Measurements from ENCODE around the gene BRI3BP.

The BRI3BP gene

DNA sequence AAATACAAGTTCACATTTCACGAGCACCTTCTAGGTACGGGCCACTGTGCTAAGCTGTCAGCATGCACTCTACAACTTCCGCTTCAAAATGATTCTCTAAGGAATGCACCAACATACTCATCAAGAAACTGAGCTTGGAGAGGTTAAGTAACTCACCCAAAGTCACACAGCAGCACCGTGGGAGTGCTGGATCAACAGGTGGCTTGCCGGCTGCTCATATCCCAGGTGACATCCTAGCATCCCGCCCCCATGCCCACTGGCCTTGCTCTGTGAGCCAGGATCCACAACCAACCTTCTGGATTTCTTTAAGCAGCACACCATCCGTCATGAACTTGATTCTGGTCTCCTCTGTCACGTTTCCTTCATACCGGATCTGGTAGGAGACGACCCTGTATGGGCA, 21.2 kb upstream of the BRI3BP start:
- no peak for DNase-seq (ENCODE audit: low read depth in 1 of 2, low spot score in 1 of 2)
- TF ChIP-seq, protein P1, sequence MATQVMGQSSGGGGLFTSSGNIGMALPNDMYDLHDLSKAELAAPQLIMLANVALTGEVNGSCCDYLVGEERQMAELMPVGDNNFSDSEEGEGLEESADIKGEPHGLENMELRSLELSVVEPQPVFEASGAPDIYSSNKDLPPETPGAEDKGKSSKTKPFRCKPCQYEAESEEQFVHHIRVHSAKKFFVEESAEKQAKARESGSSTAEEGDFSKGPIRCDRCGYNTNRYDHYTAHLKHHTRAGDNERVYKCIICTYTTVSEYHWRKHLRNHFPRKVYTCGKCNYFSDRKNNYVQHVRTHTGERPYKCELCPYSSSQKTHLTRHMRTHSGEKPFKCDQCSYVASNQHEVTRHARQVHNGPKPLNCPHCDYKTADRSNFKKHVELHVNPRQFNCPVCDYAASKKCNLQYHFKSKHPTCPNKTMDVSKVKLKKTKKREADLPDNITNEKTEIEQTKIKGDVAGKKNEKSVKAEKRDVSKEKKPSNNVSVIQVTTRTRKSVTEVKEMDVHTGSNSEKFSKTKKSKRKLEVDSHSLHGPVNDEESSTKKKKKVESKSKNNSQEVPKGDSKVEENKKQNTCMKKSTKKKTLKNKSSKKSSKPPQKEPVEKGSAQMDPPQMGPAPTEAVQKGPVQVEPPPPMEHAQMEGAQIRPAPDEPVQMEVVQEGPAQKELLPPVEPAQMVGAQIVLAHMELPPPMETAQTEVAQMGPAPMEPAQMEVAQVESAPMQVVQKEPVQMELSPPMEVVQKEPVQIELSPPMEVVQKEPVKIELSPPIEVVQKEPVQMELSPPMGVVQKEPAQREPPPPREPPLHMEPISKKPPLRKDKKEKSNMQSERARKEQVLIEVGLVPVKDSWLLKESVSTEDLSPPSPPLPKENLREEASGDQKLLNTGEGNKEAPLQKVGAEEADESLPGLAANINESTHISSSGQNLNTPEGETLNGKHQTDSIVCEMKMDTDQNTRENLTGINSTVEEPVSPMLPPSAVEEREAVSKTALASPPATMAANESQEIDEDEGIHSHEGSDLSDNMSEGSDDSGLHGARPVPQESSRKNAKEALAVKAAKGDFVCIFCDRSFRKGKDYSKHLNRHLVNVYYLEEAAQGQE (IDR thresholded peaks at IDR 0.05; ENCODE audit: insufficient replicate concordance, low read depth) = no peak
- TF ChIP-seq POLR2AphosphoS5 (IDR thresholded peaks at IDR 0.05; ENCODE audit: low read depth) = no peak
- TF ChIP-seq, protein P2, sequence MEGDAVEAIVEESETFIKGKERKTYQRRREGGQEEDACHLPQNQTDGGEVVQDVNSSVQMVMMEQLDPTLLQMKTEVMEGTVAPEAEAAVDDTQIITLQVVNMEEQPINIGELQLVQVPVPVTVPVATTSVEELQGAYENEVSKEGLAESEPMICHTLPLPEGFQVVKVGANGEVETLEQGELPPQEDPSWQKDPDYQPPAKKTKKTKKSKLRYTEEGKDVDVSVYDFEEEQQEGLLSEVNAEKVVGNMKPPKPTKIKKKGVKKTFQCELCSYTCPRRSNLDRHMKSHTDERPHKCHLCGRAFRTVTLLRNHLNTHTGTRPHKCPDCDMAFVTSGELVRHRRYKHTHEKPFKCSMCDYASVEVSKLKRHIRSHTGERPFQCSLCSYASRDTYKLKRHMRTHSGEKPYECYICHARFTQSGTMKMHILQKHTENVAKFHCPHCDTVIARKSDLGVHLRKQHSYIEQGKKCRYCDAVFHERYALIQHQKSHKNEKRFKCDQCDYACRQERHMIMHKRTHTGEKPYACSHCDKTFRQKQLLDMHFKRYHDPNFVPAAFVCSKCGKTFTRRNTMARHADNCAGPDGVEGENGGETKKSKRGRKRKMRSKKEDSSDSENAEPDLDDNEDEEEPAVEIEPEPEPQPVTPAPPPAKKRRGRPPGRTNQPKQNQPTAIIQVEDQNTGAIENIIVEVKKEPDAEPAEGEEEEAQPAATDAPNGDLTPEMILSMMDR (IDR thresholded peaks at IDR 0.05; ENCODE audit: insufficient read depth, low read length) = no peak
- Histone ChIP-seq H3K27ac (replicated peaks) (no peak overlapping the region), H3K4me3 (replicated peaks; ENCODE audit: insufficient read depth, low read length) (no peak overlapping the region), H3K27me3 (ENCODE audit: insufficient read depth, poor library complexity, severe bottlenecking) (no peaks in the 10 kb centered on the region)

DNA sequence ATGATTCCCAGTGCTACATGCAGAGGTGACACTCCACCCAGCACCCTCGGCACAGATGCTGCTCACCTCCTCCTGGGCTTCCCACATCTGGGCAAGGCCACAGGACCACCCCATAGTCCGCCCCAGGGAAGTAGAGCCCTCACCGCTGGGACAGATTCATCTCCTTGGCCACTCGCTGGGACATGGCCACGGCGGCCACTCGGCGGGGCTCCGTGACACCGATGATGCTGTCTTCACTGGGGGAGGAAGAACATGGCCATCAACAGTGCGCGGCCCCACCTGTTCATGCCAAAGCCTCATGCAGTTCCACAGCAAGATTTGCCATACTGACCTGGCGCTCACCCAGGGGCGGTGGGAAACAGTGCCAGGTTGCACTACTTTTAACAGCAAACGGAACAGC, 18.2 kb upstream of the BRI3BP start:
- Histone ChIP-seq H3K27ac (replicated peaks) (no peak overlapping the region), H3K27me3 (ENCODE audit: insufficient read depth, poor library complexity, severe bottlenecking) (no peaks in the 10 kb centered on the region), H3K4me3 (replicated peaks; ENCODE audit: insufficient read depth, low read length) (no peak overlapping the region)
- TF ChIP-seq, protein P2 (IDR thresholded peaks at IDR 0.05; ENCODE audit: insufficient read depth, low read length) = no peak
- DNase-seq (ENCODE audit: low read depth in 1 of 2, low spot score in 1 of 2) = no peak

DNA sequence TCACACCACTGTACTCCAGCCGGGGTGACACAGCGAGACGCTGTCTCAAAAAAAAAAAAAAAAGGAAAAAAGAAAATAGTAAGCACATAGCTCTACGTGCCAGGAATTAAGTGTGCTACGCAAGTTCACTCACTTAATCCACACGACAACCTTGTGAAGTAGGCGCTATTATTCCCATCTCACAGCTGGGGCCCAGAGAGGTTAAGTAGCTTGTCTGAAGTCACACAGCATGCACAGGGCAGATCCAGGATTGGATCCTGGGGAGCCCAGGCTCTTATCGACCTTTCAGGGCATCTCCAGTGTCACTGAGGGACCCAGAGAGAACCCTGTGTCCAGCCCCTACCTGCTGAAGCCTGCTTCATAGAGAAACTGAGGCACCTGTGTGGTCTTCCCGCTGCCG, 16.4 kb upstream of the BRI3BP start:
- TF ChIP-seq SPI1 (IDR thresholded peaks at IDR 0.05; ENCODE audit: borderline replicate concordance, low read depth) = no peak
- TF ChIP-seq, protein P1 (IDR thresholded peaks at IDR 0.05; ENCODE audit: insufficient replicate concordance, low read depth) = no peak
- H3K4me3 ChIP-seq (replicated peaks; ENCODE audit: insufficient read depth, low read length) = no peak overlapping the region
- no peaks in the 10 kb centered on the region for H3K27me3 ChIP-seq (ENCODE audit: insufficient read depth, poor library complexity, severe bottlenecking)
- H3K27ac ChIP-seq (replicated peaks) = no peak overlapping the region
- DNase-seq (ENCODE audit: low read depth in 1 of 2, low spot score in 1 of 2) = no peak

DNA sequence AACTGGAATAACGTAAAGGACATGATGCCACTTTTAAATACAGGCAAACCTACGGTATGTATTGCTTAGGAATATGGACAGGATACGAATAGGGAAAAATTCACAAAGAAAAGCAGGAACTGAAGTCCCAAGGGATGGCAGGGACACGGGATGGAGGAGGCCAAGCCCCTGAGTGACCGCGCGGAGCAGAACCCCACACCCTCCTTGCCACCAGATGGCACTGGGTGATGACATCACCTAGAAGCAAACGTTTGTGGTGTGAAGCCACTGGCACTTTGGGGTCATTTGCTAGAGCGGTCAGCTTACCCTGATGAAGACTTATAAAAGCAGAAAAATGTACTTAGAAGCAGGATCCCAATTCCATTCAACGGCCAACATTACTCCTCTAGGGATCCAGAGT, 13.9 kb upstream of the BRI3BP start:
- no peak for DNase-seq (ENCODE audit: low read depth in 1 of 2, low spot score in 1 of 2)
- Histone ChIP-seq H3K27me3 (ENCODE audit: insufficient read depth, poor library complexity, severe bottlenecking) (no peaks in the 10 kb centered on the region), H3K27ac (replicated peaks) (no peak overlapping the region), H3K4me3 (replicated peaks; ENCODE audit: insufficient read depth, low read length) (no peak overlapping the region)
- TF ChIP-seq, protein P1 (IDR thresholded peaks at IDR 0.05; ENCODE audit: insufficient replicate concordance, low read depth) = no peak
- TF ChIP-seq, protein P2 (IDR thresholded peaks at IDR 0.05; ENCODE audit: insufficient read depth, low read length) = no peak
- no peak for TF ChIP-seq POLR2AphosphoS5 (IDR thresholded peaks at IDR 0.05; ENCODE audit: low read depth)
- no peak for TF ChIP-seq GABPA (IDR thresholded peaks at IDR 0.05; ENCODE audit: low read depth)
- TF ChIP-seq SPI1 (IDR thresholded peaks at IDR 0.05; ENCODE audit: borderline replicate concordance, low read depth) = no peak

Measured in HL-60 (cell line).